Measurements from ENCODE around the gene ATP6V0A4.

GRCh38 chr7:138750901-138751464 is 47.0 kb downstream of the ATP6V0A4 start:
- TF ChIP-seq CTCF (IDR thresholded peaks at IDR 0.05; ENCODE audit: insufficient read depth, low read length, poor library complexity, severe bottlenecking) (no peak), EZH2phosphoT487 (conservative IDR thresholded peaks at IDR 0.05; ENCODE audit: low read length) (no peak)
